Head of caudate nucleus (tissue), 42 donors: ENCODE data around the gene EPS15.
"Not testable (repeated sequence)": the region's sequence is repeated elsewhere in the genome, so short reads cannot be mapped to it uniquely, and the experiment has no call there.

ENCODE experiments used
- DNase-seq, 42 donors: peaks; one replicate each; pipeline versions ENCODE4 v3.0.0 to v3.0.0-alpha.2; 2020 to 2021; ENCODE audit warnings: mixed read lengths in 7 of 42
- intact Hi-C: fragments of 100-400 bp; cut with DNase I; formaldehyde crosslinking; loops from one replicate; pipeline ENCODE4 v1.15.0; 2022

The EPS15 gene

GRCh38 chr1:51549016-51549619 lies 30.1 kb upstream of the EPS15 start:
- intact Hi-C loops = no loop called here
- DNase-seq = peak in 6 of 42 donors; percentile 7 to 41 (median 12)

- intact Hi-C loops = no loop called here
Measured at GRCh38 chr1:51543858-51544257, 24.8 kb upstream of the EPS15 start.

GRCh38 chr1:51542158-51542953 lies 23.3 kb upstream of the EPS15 start:
- intact Hi-C loops = no loop called here
- DNase-seq = no peak

More at GRCh38 chr1:51543858-51544257, 24.8 kb upstream of the EPS15 start:
- DNase-seq = no peak

GRCh38 chr1:51541313-51542050 lies 22.4 kb upstream of the EPS15 start:
- no peak for DNase-seq
- intact Hi-C loops = no loop called here

GRCh38 chr1:51537568-51537967 lies 18.5 kb upstream of the EPS15 start:
- intact Hi-C loops = no loop called here
- DNase-seq = no peak

GRCh38 chr1:51535006-51535592 lies 16.0 kb upstream of the EPS15 start:
- peak in 40 of 42 donors; percentile 36 to 90 (median 72) for DNase-seq
- intact Hi-C loops = no loop called here

- intact Hi-C loops = no loop called here
- DNase-seq = peak in 3 of 42 donors; percentile 30 to 52 (median 35)
Measured at GRCh38 chr1:51534447-51534846, 15.4 kb upstream of the EPS15 start.

GRCh38 chr1:51532853-51533252 lies 13.8 kb upstream of the EPS15 start:
- no peak for DNase-seq
- intact Hi-C loops = no loop called here

GRCh38 chr1:51530447-51530846 lies 11.4 kb upstream of the EPS15 start:
- DNase-seq, intact Hi-C loops: not testable (repeated sequence)

- intact Hi-C loops = loop anchor here (10.0 kb wide), 1 partner anchor 88 kb away; the partner anchor contains the start of gene OSBPL9
- DNase-seq = no peak
Measured at GRCh38 chr1:51527144-51527543, 8.1 kb upstream of the EPS15 start.

GRCh38 chr1:51526248-51526647 lies 7.2 kb upstream of the EPS15 start:
- DNase-seq = no peak
- intact Hi-C loops = loop anchor here (10.0 kb wide), 1 partner anchor 89 kb away; the partner anchor contains the start of gene OSBPL9

GRCh38 chr1:51525295-51525694 lies 6.2 kb upstream of the EPS15 start:
- DNase-seq = no peak
- intact Hi-C loops = loop anchor here (10.0 kb wide), 1 partner anchor 90 kb away; the partner anchor contains the start of gene OSBPL9

- DNase-seq = peak in 1 of 42 donors; percentile 17
- intact Hi-C loops = loop anchor here (10.0 kb wide), 1 partner anchor 90 kb away; the partner anchor contains the start of gene OSBPL9
Measured at GRCh38 chr1:51524817-51525216, 5.8 kb upstream of the EPS15 start.

GRCh38 chr1:51523931-51524330 lies 4.9 kb upstream of the EPS15 start:
- intact Hi-C loops = loop anchor here (10.0 kb wide), 1 partner anchor 91 kb away; the partner anchor contains the start of gene OSBPL9
- DNase-seq = peak in 23 of 42 donors; percentile 13 to 79 (median 40)

GRCh38 chr1:51520700-51521248 lies 1.7 kb upstream of the EPS15 start:
- no peak for DNase-seq
- intact Hi-C loops = loop anchor here (10.0 kb wide), 1 partner anchor 94 kb away; the partner anchor contains the start of gene OSBPL9

GRCh38 chr1:51519865-51520699 lies 1.0 kb upstream of the EPS15 start:
- DNase-seq = no peak
- intact Hi-C loops = loop anchor here (10.0 kb wide), 1 partner anchor 95 kb away; the partner anchor contains the start of gene OSBPL9

GRCh38 chr1:51518586-51519047 lies 449 bp downstream of the EPS15 start:
- DNase-seq = peak in 30 of 42 donors; percentile 10 to 67 (median 32)
- intact Hi-C loops = no loop called here
